ENCODE data around the gene IGFBP6.

The IGFBP6 gene

GRCh38 chr12:53122961-53123468, 25.5 kb downstream of the IGFBP6 start:
- no peak for DNase-seq

GRCh38 chr12:53123578-53124351, 26.3 kb downstream of the IGFBP6 start:
- DNase-seq: no peak

- DNase-seq: no peak
Observed at GRCh38 chr12:53124352-53124723, 26.9 kb downstream of the IGFBP6 start.

DNA sequence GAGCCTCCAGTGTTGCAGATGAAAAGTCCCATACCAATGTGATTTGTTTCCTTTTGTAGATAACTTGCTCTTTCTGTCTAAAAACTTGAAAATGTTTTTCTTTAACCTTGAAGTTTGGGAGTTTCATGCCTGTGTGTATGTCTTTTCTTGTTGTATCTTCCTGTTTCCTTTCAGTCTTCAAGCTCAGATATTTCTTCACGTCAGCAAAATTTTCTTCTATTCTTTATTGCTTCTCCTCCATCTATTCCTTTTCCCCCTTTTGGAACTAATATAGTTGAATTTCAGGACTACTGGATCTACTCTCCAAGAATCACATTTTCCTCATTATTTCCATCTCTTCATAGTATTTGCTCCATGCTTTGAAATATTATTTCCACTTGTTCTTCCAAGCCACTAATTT, 29.7 kb downstream of the IGFBP6 start:
- DNase-seq: no peak

DNA sequence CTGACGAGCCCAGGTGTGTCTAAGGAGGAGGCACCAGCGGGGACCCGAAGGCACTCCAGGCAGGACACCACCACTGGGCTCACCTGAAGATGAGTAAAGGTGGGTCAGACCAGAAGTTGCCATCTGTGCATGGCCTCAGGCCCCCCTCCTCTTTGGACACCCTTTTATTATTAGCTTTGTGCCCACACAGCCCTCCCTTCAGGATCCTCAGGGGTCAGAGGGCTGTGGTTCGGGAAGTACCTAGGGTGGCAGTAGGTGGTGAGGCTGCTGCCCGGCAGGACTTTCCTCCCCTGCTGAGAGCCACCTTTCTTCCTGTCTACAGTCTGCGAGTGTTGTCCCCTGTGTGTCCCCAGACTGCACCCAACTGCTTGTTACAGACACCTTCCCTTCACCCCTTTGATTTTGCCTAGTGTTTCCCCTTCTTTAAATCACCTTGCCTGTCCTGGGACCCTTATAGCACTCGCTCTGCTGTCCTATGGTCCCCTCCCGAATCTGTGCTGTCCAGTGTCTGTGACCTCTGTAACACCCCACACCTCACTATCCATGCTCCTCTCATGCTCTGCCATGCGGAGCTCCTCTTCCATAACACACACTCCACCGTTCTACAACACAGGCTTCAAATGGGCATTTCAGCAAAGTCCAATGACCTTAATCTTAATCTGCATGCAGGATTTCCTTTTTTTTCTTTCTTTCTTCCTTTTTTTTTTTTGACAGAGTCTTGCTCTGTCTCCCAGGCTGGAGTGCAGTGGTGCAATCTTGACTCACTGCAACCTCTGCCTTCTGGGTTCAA, 31.5 kb downstream of the IGFBP6 start:
- no peak for DNase-seq

DNA sequence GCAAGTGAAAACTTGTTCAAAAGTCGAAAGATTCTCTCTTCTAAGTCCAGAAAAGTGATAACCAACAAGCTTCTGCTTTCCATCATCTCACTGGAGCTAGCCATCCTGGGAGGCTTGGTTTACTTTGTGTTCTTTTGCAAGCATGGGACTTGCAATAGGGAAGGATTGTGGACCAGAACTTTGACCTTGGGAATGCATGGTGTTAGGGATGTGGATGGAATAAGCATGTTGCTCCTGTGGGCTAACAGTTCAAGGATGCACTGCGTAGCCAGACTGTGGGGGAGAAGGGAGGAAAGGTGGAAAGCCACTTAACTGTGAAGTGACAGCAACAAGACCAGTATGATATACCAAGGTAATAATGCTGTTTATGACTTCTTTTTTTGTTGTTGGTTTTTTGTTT, 34.4 kb downstream of the IGFBP6 start:
- DNase-seq: no peak

DNA sequence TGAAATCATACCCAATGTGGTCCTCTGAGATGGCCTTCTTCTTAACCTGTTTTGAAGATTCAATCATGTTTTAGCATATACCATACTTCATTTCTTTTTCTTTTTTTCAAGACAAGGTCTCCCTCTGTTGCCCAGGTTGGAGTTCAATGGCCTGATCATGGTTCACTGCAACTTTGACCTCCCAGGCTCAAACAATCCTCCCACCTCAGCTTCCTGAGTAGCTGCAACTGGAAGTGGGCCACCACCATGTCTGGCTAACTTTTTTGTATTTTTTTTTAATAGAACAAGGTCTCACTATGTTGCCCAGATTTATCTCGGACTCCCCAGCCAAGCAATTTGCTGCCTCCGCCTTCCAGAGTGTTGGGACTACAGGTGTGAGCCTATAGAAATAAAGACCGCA, 36.3 kb downstream of the IGFBP6 start:
- no peak for DNase-seq

GRCh38 chr12:53143355-53143754, 45.9 kb downstream of the IGFBP6 start:
- no peak for DNase-seq

- no peak for DNase-seq
Observed at GRCh38 chr12:53145383-53146260, 48.2 kb downstream of the IGFBP6 start.

DNA sequence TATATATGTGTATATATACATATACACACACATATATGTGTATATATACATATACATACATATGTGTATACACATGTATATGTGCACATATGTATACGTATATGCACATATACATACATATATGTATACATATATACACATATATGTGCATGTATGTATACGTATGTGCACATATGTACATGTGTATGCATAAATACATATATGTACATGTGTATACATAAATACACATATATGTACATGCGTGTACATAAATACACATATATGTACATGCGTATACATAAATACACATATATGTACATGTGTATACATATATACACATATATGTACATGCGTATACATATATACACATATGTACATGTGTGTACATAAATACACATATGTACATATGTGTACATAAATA, 49.7 kb downstream of the IGFBP6 start:
- no peak for DNase-seq

- DNase-seq: no peak
Observed at GRCh38 chr12:53147653-53148052, 50.2 kb downstream of the IGFBP6 start.

DNA sequence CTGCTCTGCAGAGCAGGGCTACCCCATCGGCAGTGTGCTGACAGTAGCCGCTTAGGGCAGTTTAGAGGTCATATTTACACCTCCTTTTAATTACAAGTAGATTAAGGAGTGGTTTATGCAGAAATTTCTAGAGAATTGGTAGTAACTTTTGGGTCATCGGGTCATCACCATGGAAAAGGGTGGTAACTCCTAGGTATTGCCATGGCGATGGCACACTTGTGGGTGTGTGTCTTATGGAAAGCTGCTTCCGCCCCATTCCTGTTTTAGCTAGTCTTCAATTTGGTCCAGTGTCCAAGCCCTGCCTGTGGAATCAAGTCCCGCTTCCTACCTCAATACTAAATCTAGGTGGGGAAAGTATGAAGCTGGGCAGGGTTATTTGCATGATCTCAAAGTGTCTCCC, 53.6 kb downstream of the IGFBP6 start:
- DNase-seq: no peak

Measured in GOT3 (cell line).